B cell (primary cell): ENCODE results near the gene SPTBN1.

Experiments used
- EZH2 ChIP-seq: IDR thresholded peaks from 2 replicates; pipeline ENCODE4 v1.6.1; 2012; ENCODE audit warnings: borderline replicate concordance, low read depth, mild to moderate bottlenecking, moderate library complexity, low read length; ENCODE audit not compliant: insufficient read depth, poor library complexity, severe bottlenecking
- TF ChIP-seq, protein P1 (sequence below): fragments of 200-600 bp; IDR thresholded peaks from one replicate; pipeline ENCODE4 v1.8.0; 2022; ENCODE audit warnings: antibody characterized with exemption, mild to moderate bottlenecking

DNA sequence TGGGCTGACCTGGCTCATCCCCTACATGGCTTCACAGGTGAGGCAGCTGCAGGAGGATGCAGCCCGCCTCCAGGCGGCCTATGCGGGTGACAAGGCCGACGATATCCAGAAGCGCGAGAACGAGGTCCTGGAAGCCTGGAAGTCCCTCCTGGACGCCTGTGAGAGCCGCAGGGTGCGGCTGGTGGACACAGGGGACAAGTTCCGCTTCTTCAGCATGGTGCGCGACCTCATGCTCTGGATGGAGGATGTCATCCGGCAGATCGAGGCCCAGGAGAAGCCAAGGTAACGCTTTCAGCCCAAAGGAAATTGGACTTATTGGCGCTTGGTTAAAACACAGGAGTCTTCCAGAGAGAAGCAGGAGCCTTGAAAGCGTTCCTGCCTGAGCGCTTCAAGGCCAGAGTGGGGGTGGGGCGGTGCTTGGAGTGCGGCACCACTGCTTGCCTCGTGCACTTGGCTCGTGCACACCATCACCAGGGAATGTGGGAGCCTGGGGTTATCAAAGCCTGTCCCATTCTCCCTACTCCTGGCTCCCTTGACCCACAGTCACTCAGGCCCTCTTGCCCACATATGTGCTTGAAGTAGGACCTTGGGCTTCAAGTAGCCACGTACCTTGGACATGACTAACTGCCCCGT is 197.6 kb downstream of the SPTBN1 start:
- TF ChIP-seq, protein P1, sequence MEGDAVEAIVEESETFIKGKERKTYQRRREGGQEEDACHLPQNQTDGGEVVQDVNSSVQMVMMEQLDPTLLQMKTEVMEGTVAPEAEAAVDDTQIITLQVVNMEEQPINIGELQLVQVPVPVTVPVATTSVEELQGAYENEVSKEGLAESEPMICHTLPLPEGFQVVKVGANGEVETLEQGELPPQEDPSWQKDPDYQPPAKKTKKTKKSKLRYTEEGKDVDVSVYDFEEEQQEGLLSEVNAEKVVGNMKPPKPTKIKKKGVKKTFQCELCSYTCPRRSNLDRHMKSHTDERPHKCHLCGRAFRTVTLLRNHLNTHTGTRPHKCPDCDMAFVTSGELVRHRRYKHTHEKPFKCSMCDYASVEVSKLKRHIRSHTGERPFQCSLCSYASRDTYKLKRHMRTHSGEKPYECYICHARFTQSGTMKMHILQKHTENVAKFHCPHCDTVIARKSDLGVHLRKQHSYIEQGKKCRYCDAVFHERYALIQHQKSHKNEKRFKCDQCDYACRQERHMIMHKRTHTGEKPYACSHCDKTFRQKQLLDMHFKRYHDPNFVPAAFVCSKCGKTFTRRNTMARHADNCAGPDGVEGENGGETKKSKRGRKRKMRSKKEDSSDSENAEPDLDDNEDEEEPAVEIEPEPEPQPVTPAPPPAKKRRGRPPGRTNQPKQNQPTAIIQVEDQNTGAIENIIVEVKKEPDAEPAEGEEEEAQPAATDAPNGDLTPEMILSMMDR, result no peak
- TF ChIP-seq EZH2, result no peak
